ENCODE data around the gene IL10.

The IL10 gene

GRCh38 chr1:206734499-206735142 lies 37.7 kb downstream of the IL10 start:
- no peak for DNase-seq (ENCODE audit: low read depth in 2 of 2)

- no peak for DNase-seq (ENCODE audit: low read depth in 2 of 2)
Observed at GRCh38 chr1:206732992-206733391, 39.3 kb downstream of the IL10 start.

- DNase-seq (ENCODE audit: low read depth in 2 of 2): no peak
Observed at GRCh38 chr1:206732508-206732907, 39.8 kb downstream of the IL10 start.

GRCh38 chr1:206729507-206729906 lies 42.8 kb downstream of the IL10 start:
- DNase-seq (ENCODE audit: low read depth in 2 of 2): no peak

GRCh38 chr1:206729050-206729449 lies 43.2 kb downstream of the IL10 start:
- no peak for DNase-seq (ENCODE audit: low read depth in 2 of 2)

GRCh38 chr1:206728697-206728987 lies 43.7 kb downstream of the IL10 start:
- no peak for DNase-seq (ENCODE audit: low read depth in 2 of 2)

- no peak for DNase-seq (ENCODE audit: low read depth in 2 of 2)
Observed at GRCh38 chr1:206727981-206728696, 44.2 kb downstream of the IL10 start.

GRCh38 chr1:206725109-206725963 lies 47.0 kb downstream of the IL10 start:
- DNase-seq (ENCODE audit: low read depth in 2 of 2): no peak

- DNase-seq (ENCODE audit: low read depth in 2 of 2): peak; percentile 42 to 52
Observed at GRCh38 chr1:206723805-206724472, 48.4 kb downstream of the IL10 start.

GRCh38 chr1:206723462-206723804 lies 48.9 kb downstream of the IL10 start:
- no peak for DNase-seq (ENCODE audit: low read depth in 2 of 2)

GRCh38 chr1:206722751-206723461 lies 49.4 kb downstream of the IL10 start:
- DNase-seq (ENCODE audit: low read depth in 2 of 2): no peak

- DNase-seq (ENCODE audit: low read depth in 2 of 2): no peak
Observed at GRCh38 chr1:206721454-206721853, 50.8 kb downstream of the IL10 start.

- DNase-seq (ENCODE audit: low read depth in 2 of 2): no peak
Observed at GRCh38 chr1:206719169-206719839, 53.0 kb downstream of the IL10 start.

GRCh38 chr1:206717674-206717989 lies 54.7 kb downstream of the IL10 start:
- no peak for DNase-seq (ENCODE audit: low read depth in 2 of 2)
